Naive thymus-derived CD4-positive, alpha-beta T cell (primary cell): ENCODE results near the gene CADM2. TPM values are rescaled to one million over a fixed set of nuclear protein-coding genes. Genes with fewer than 3 reads are reported as not detected.

Experiments
- ATAC-seq: fragments of 150-1000 bp; cut with Tn5 transposase; 2 replicates; pipeline ENCODE4 v1.10.0; 2021; ENCODE audit warnings: mild to moderate bottlenecking, moderate library complexity
- CTCF ChIA-PET: fragments of 350-600 bp; sonication (Branson Sonifier 250); formaldehyde crosslinking; loops from one replicate; lab custom pipeline; 2021; ENCODE audit warnings: antibody characterized with exemption; lab: Charles Lee
- POLR2A ChIA-PET: fragments of 350-600 bp; sonication (Branson Sonifier 250); formaldehyde crosslinking; loops from one replicate; lab custom pipeline; 2021; ENCODE audit warnings: antibody characterized with exemption, inconsistent platforms; lab: Charles Lee
- DNase-seq, 9 donors: peaks; one replicate each; pipeline versions ENCODE4 v3.0.0 to v3.0.0-alpha.2; 2020 to 2022; ENCODE audit warnings: mixed read lengths in 1 of 9
- H3K27ac ChIP-seq: one replicate; pipeline ENCODE4 v1.7.0; 2013; ENCODE audit warnings: mild to moderate bottlenecking, low read depth, low read length, moderate library complexity
- H3K27me3 ChIP-seq, 2 donors: one replicate each; pipeline ENCODE4 v1.7.0; 2013; ENCODE audit warnings: low read length in 2 of 2, mild to moderate bottlenecking in 2 of 2, moderate library complexity in 2 of 2; ENCODE audit not compliant: control insufficient read depth in 2 of 2, insufficient read depth in 2 of 2
- H3K36me3 ChIP-seq, 3 experiments: 1 replicate in 2 of 3; 2 replicates in 1 of 3; pipeline ENCODE4 v1.7.0; 2013; ENCODE audit warnings: low read length in 3 of 3, mild to moderate bottlenecking in 3 of 3, moderate library complexity in 1 of 3; ENCODE audit not compliant: insufficient read depth in 3 of 3, control insufficient read depth in 2 of 3
- H3K4me1 ChIP-seq, 2 donors: one replicate each; pipeline ENCODE4 v1.7.0; 2013; ENCODE audit warnings: low read length in 2 of 2, mild to moderate bottlenecking in 2 of 2, moderate library complexity in 1 of 2; ENCODE audit not compliant: control insufficient read depth in 2 of 2, insufficient read depth in 2 of 2
- H3K4me3 ChIP-seq: 2 replicates; pipeline ENCODE4 v1.7.0; 2013; ENCODE audit warnings: mild to moderate bottlenecking, low read length
- H3K9me3 ChIP-seq, 3 experiments: 1 replicate in 2 of 3; 2 replicates in 1 of 3; pipeline ENCODE4 v1.7.0; 2013; ENCODE audit warnings: low read length in 3 of 3; ENCODE audit not compliant: control insufficient read depth in 2 of 3
- H3K27ac Mint-ChIP-seq, 9 donors: one replicate each; pipeline ENCODE4 v1.8.0; 2020 to 2022; ENCODE audit warnings: mixed read lengths in 9 of 9, mild to moderate bottlenecking in 8 of 9, moderate library complexity in 5 of 9, inconsistent platforms in 2 of 9
- H3K27me3 Mint-ChIP-seq, 5 donors: one replicate each; pipeline ENCODE4 v1.8.0; 2021 to 2022; ENCODE audit warnings: mixed read lengths in 5 of 5, mild to moderate bottlenecking in 1 of 5
- H3K36me3 Mint-ChIP-seq, 5 donors: one replicate each; pipeline ENCODE4 v1.8.0; 2020 to 2022; ENCODE audit warnings: mixed read lengths in 5 of 5, mild to moderate bottlenecking in 3 of 5, inconsistent platforms in 1 of 5
- H3K4me1 Mint-ChIP-seq, 7 donors: one replicate each; pipeline ENCODE4 v1.8.0; 2020 to 2022; ENCODE audit warnings: mixed read lengths in 7 of 7, mild to moderate bottlenecking in 3 of 7, inconsistent platforms in 1 of 7
- H3K4me3 Mint-ChIP-seq, 10 donors: one replicate each; pipeline ENCODE4 v1.8.0; 2020 to 2022; ENCODE audit warnings: mild to moderate bottlenecking in 10 of 10, mixed read lengths in 10 of 10, moderate library complexity in 6 of 10, inconsistent platforms in 2 of 10
- H3K9me3 Mint-ChIP-seq, 11 donors: one replicate each; pipeline ENCODE4 v1.8.0; 2020 to 2022; ENCODE audit warnings: mixed read lengths in 11 of 11, mild to moderate bottlenecking in 4 of 11, inconsistent platforms in 1 of 11, moderate library complexity in 1 of 11
- intact Hi-C, 2 donors: fragments of 100-400 bp; cut with micrococcal nuclease; formaldehyde crosslinking; loops; one replicate each; pipeline ENCODE4 v1.15.1; 2023
- polyA plus RNA-seq, 2 donors: library from polyadenylated mRNA; unstranded; fragments of 300-500 nt; fragmentation: Illumina TruSeq; gene quantifications; one replicate each; pipeline ENCODE4 v1.2.3, GENCODE V29; 2021
- total RNA-seq, 6 experiments: library from RNA in 5 of 6; stranded (reverse) in 5 of 6; gene quantifications; 1 replicate in 5 of 6; 2 replicates in 1 of 6; pipeline ENCODE4 v1.2.3 and lab custom pipeline; 2021 to 2026

The CADM2 gene
- total and polyA plus RNA-seq, 7 experiments from 2014 or later = 0.40 TPM; not detected in 6

- Mint-ChIP-seq H3K27me3 (no peaks in the 10 kb centered on the region), H3K4me3 (no peak overlapping the region), H3K36me3 (no peaks in the 10 kb centered on the region), H3K27ac (no peak overlapping the region), H3K9me3 (peaks cover 0 to 14% (median 0%) of the 10 kb centered on the region in 11 donors), H3K4me1 (no peaks in the 10 kb centered on the region)
- no peaks in the 10 kb centered on the region for H3K36me3 ChIP-seq
- no peaks in the 10 kb centered on the region for H3K9me3 ChIP-seq
- H3K27ac ChIP-seq = no peak overlapping the region
- intact Hi-C loops = no loop called here
- H3K4me3 ChIP-seq = no peak overlapping the region
- ATAC-seq (no peak), DNase-seq (no peak)
- POLR2A ChIA-PET = no interaction called here
- CTCF ChIA-PET = no interaction called here
- H3K27me3 ChIP-seq = no peaks in the 10 kb centered on the region
- H3K4me1 ChIP-seq = no peaks in the 10 kb centered on the region
These were observed 293.9 kb downstream of the CADM2 start for GRCh38 chr3:85252686-85253085.

DNA sequence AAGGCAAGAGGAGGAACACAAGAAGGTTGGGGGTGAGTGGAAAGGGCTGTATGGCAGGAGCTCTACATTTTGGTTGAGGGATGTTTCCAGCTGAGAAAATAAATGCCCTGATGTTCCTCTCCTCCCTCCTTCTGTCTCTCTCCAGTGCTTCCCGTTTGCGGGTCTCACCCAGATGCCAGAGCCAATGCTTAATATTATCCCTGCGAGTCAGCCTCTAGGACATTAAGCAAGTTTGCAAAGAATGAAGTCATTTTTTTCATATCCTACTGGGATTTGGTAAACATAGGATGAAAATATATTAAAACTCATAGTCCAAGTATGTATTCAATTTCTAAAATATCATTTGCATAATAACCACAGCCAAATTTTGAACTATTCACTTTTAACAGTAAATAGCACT lies 295.9 kb downstream of the CADM2 start:
- Histone ChIP-seq H3K36me3 (no peaks in the 10 kb centered on the region), H3K4me3 (no peak overlapping the region), H3K27me3 (no peaks in the 10 kb centered on the region), H3K4me1 (no peaks in the 10 kb centered on the region), H3K9me3 (no peaks in the 10 kb centered on the region), H3K27ac (no peak overlapping the region)
- no peaks in the 10 kb centered on the region for H3K4me1 Mint-ChIP-seq
- ATAC-seq (no peak), DNase-seq (no peak)
- intact Hi-C loops = no loop called here
- no peaks in the 10 kb centered on the region for H3K27me3 Mint-ChIP-seq
- H3K9me3 Mint-ChIP-seq = peaks cover 0 to 14% (median 0%) of the 10 kb centered on the region in 11 donors
- H3K27ac Mint-ChIP-seq = no peak overlapping the region
- CTCF ChIA-PET = no interaction called here
- H3K4me3 Mint-ChIP-seq = no peak overlapping the region
- H3K36me3 Mint-ChIP-seq = no peaks in the 10 kb centered on the region
- POLR2A ChIA-PET = no interaction called here

GRCh38 chr3:85255949-85256348 lies 297.2 kb downstream of the CADM2 start:
- Mint-ChIP-seq H3K27ac (no peak overlapping the region), H3K9me3 (peaks cover 0 to 14% (median 2%) of the 10 kb centered on the region in 11 donors), H3K4me1 (no peaks in the 10 kb centered on the region), H3K36me3 (no peaks in the 10 kb centered on the region), H3K27me3 (no peaks in the 10 kb centered on the region), H3K4me3 (no peak overlapping the region)
- H3K27me3 ChIP-seq = no peaks in the 10 kb centered on the region
- ChIA-PET CTCF (no interaction called here), POLR2A (no interaction called here)
- no peak overlapping the region for H3K27ac ChIP-seq
- H3K9me3 ChIP-seq = no peaks in the 10 kb centered on the region
- DNase-seq = no peak
- no peaks in the 10 kb centered on the region for H3K4me1 ChIP-seq
- H3K36me3 ChIP-seq = no peaks in the 10 kb centered on the region
- intact Hi-C loops = no loop called here
- ATAC-seq = no peak
- H3K4me3 ChIP-seq = no peak overlapping the region

DNA sequence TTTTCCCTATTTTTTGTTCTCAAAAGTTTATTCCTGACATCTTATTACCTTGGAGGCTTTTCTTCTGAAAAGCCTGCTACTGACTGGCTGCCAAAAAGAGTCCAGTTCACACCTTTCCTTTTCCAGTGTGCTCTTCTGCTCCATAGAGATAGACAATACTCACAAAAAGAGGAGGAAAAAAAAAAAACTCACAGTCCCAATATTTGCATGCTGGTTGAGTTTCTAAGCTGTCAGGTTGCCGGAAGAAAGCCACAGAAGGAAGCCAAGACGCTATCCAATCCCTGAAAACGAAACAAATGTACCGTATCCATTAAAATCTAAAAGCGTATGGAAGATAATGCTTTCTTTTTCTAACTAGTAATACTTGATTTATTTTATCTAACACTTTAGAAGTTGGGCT lies 299.5 kb downstream of the CADM2 start:
- DNase-seq (no peak), ATAC-seq (no peak)
- Mint-ChIP-seq H3K9me3 (peaks cover 0 to 14% (median 0%) of the 10 kb centered on the region in 11 donors), H3K4me1 (no peaks in the 10 kb centered on the region), H3K36me3 (no peaks in the 10 kb centered on the region), H3K4me3 (no peak overlapping the region), H3K27me3 (no peaks in the 10 kb centered on the region), H3K27ac (no peak overlapping the region)
- Histone ChIP-seq H3K9me3 (no peaks in the 10 kb centered on the region), H3K27ac (no peak overlapping the region), H3K4me3 (no peak overlapping the region), H3K36me3 (no peaks in the 10 kb centered on the region), H3K4me1 (no peaks in the 10 kb centered on the region), H3K27me3 (no peaks in the 10 kb centered on the region)
- ChIA-PET CTCF (no interaction called here), POLR2A (no interaction called here)
- intact Hi-C loops = no loop called here

DNA sequence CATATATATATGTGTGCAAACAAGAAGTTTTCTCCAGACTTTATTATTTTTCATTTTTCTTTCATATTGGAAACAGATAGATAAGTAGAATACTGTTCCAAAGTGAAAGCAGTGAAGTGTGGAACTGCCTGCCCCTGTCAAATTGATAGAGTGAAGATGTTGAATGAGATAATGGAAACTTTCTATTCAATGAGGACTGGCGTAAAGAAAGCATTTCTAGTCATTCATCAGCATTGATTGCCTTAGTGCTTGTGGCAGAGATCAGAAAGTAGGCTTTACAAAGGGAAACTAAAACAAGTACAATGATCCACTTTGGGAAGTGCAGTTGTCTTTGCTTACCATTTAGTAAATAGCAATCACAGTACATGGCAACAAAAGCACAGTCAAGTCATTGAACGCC lies 300.0 kb downstream of the CADM2 start:
- H3K36me3 Mint-ChIP-seq = no peaks in the 10 kb centered on the region
- Histone ChIP-seq H3K4me1 (no peaks in the 10 kb centered on the region), H3K9me3 (no peaks in the 10 kb centered on the region), H3K4me3 (no peak overlapping the region), H3K27ac (no peak overlapping the region), H3K36me3 (no peaks in the 10 kb centered on the region), H3K27me3 (no peaks in the 10 kb centered on the region)
- intact Hi-C loops = no loop called here
- no peaks in the 10 kb centered on the region for H3K27me3 Mint-ChIP-seq
- POLR2A ChIA-PET = no interaction called here
- DNase-seq (no peak), ATAC-seq (no peak)
- H3K4me1 Mint-ChIP-seq = no peaks in the 10 kb centered on the region
- CTCF ChIA-PET = no interaction called here
- no peak overlapping the region for H3K4me3 Mint-ChIP-seq
- no peak overlapping the region for H3K27ac Mint-ChIP-seq
- peaks cover 0 to 15% (median 0%) of the 10 kb centered on the region in 11 donors for H3K9me3 Mint-ChIP-seq

- POLR2A ChIA-PET = no interaction called here
- H3K4me1 Mint-ChIP-seq = no peaks in the 10 kb centered on the region
- Histone ChIP-seq H3K27ac (no peak overlapping the region), H3K4me1 (no peaks in the 10 kb centered on the region), H3K4me3 (no peak overlapping the region), H3K9me3 (no peaks in the 10 kb centered on the region), H3K36me3 (no peaks in the 10 kb centered on the region), H3K27me3 (no peaks in the 10 kb centered on the region)
- H3K27me3 Mint-ChIP-seq = no peaks in the 10 kb centered on the region
- DNase-seq = no peak
- no peak overlapping the region for H3K4me3 Mint-ChIP-seq
- no peaks in the 10 kb centered on the region for H3K36me3 Mint-ChIP-seq
- H3K9me3 Mint-ChIP-seq = peaks cover 0 to 22% (median 0%) of the 10 kb centered on the region in 11 donors
- intact Hi-C loops = no loop called here
- no peak for ATAC-seq
- H3K27ac Mint-ChIP-seq = no peak overlapping the region
- CTCF ChIA-PET = no interaction called here
These were observed 301.0 kb downstream of the CADM2 start for GRCh38 chr3:85259748-85260147.

DNA sequence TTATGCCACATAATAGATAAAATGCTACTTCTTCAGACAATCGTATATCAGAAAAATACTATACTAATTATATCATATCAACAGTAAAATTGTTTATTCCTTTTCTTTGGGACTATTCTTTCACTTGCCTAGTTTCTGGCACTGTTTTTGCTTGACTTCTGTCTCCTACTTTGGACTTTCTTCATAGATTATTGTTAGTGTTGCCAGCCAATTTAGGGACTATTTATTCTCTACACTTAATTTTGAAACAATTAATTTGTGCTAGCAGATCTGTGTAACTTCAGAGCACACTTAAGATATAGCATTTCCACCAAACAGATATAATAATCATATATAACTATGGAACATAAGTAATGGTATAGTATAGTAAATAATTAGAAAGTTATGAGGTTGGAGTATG lies 305.6 kb downstream of the CADM2 start:
- ATAC-seq = no peak
- ChIA-PET CTCF (no interaction called here), POLR2A (no interaction called here)
- Histone ChIP-seq H3K4me1 (no peaks in the 10 kb centered on the region), H3K27me3 (no peaks in the 10 kb centered on the region), H3K4me3 (no peak overlapping the region), H3K9me3 (no peaks in the 10 kb centered on the region), H3K27ac (no peak overlapping the region), H3K36me3 (no peaks in the 10 kb centered on the region)
- intact Hi-C loops = no loop called here
- no peaks in the 10 kb centered on the region for H3K4me1 Mint-ChIP-seq
- H3K27ac Mint-ChIP-seq = no peak overlapping the region
- H3K36me3 Mint-ChIP-seq = no peaks in the 10 kb centered on the region
- no peak overlapping the region for H3K4me3 Mint-ChIP-seq
- H3K9me3 Mint-ChIP-seq = peaks cover 0 to 13% (median 0%) of the 10 kb centered on the region in 11 donors
- no peak for DNase-seq
- H3K27me3 Mint-ChIP-seq = no peaks in the 10 kb centered on the region
